H4 (cell line): Measurements from ENCODE around the gene DMD. TPM values are rescaled to one million over a fixed set of nuclear protein-coding genes. Genes with fewer than 3 reads are reported as not detected.
"Not testable (repeated sequence)": the region's sequence is repeated elsewhere in the genome, so short reads cannot be mapped to it uniquely, and the experiment has no call there.

Experiments used
- DNase-seq: peaks from one replicate; pipeline ENCODE4 v3.0.0-alpha.2; 2015; ENCODE audit warnings: low spot score
- total RNA-seq: library from RNA; depleted of rRNA; stranded (reverse); fragments of >200 nt; shearing (Covaris generic); gene quantifications from 2 replicates; pipeline ENCODE4 v1.2.3, GENCODE V29; 2014

DMD gene
- total RNA-seq, 1 experiment from 2014 or later: 13.3 TPM

DNA sequence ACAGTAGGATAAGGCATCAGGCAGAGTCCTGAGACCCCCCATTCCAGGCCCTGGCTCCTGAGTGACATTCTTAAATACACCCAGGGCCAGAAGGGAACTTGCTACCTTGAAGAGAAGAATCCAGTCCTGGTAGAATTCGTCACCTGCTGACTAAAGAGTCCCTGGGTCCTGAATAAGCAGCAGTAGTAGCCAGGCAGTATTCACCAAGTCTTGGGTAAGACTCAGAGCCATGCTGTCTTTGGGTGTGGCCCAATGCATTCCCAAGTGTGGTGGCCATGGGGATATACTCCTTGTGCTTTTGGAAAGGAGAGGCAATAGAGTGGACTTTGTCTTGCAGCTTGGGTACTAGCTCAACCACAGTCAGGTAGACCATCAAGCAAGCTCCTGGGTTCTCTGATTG, 359.1 kb downstream of the DMD start:
- DNase-seq: no peak

DNA sequence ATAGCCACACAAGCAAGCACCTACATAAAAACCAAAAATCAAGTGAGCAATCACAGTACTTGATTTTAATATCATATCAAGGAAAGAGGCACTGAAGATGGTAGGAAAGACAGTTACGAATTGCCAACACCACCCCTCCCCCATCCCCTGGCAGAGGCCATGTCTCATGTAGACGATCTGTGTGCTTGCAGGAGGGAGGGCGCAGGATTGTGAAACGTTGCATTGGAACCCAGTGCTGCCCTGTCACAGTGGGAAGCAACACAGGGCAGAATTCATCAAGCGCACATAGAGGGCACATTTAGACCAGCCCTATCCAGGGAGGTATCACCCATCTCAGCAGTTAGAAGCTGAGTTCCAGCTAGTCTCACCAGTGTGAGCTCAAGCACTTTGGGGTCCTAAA, 359.8 kb downstream of the DMD start:
- no peak for DNase-seq

DNA sequence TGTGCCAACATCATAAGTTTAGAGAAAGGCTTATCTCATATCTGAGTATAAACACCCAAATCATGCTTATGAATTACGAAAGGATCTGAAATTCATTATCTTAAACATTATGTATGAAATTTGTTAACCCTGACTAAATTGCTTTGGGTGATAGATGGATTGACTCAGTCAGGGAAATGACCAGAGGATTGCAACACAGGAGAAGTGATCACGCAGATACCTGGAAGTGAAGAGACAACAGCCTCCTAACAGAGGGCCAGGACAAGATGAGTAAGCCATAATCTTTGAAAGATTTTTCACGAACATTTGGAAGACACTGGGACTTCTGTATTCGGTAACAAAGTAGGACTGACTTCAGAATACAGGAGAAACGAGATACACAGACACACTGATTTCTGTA, 363.4 kb downstream of the DMD start:
- DNase-seq: no peak

DNA sequence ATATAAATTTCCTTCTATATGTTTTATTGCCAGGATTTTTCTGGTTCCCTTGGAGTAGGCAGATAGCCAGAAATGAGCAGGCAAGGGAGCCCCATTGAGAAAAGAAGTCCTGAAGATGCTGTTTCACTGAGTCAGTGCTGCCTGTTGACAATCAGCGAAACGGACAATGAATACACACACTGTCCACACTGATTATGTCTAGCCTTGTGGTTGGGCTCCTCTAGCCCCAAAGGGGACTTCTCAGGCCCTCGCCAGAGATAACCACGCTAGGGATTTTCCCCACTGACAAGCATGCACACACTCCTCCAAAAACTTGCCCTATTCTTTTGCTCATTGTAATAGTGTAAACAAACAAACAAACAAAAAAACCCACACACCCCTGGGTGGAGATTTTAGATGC, 369.3 kb downstream of the DMD start:
- no peak for DNase-seq

DNA sequence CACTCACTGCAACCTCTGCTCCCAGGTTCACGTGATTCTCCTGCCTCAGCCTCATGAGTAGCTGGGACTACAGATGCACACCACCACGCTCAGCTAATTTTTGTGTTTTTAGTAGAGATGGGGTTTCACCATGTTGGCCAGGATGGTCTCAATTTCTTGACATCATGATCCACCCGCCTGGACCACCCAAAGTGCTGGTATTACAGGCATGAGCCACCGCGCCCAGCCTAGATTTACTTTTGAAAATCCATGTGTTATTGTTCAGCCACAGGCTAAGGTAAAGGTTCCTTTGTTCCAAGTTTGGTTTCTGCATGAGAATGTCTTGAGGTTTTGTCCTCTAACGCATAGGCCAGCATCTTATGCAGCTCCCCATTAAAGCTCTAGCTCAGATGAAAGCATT, 371.6 kb downstream of the DMD start:
- DNase-seq: no peak

DNA sequence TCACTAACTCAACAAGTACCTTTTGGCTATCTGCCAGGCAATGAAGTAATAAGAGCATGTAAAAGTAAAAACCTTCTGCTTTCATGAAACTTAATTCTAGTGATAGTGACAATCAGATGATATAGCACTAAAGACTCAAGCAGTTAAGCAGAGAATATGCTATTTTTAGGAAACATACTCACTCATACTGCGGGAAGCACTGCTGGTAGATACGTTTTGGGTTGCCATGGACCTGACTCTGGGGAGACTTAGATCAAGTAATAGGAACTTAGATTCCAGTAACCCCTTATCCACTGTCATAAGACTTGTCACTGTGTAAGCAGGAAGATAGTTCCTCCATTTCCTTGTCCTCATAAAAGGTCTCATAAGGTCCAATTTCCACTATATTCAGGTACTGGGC, 386.3 kb downstream of the DMD start:
- DNase-seq: no peak

DNA sequence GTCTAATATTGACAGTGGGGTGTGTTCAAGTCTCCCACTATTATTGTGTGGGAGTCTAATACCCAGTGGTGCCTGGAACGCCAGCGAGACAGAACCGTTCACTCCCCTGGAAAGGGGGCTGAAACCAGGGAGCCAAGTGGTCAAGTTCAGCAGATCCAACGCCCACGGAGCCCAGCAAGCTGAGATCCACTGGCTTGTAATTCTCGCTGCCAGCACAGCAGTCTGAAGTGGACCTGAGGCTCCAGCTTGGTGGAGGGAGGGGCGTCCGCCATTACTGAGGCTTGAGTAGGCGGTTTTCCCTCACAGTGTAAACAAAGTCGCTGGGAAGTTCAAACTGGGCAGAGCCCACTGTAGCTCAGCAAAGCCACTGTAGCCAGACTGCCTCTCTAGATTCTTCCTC, 407.3 kb downstream of the DMD start:
- DNase-seq: no peak

DNA sequence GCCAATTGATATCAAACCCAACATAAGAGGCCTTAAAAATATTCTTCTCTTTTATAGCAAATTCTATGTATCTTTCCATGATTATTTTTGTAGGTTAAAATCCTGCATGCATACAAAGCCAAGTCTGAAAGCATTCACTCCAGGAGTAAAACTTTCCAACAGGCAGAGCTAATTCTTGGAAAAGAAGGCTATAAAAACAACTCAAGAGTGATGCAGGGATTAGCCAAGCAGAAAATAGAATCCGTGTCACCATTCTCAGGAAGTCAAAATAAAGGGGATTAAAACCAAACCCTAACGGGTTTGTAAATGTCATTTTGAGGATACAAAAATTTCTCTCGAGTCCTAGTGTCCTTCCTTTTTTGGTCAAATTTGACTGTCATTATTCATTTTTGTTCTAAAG, 412.4 kb downstream of the DMD start:
- no peak for DNase-seq

DNA sequence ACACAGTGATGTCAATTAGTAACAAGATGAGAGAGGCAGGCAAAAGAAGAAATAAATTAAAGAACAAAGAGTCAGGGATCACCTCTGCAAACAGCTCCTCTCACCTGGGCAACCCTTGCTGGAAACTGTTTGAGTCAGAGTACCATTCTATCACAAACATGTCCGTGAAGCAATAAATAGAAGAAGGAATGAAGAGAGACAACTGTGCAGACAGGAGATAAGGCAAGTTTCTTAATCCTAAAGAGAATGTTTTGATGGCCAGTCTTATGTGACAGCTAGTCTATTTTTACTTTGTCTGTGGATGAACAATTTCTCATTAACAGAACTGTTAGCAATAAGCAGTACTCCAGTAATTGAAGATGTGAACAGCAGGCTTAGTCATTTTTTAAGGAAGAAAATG, 422.4 kb downstream of the DMD start:
- no peak for DNase-seq

DNA sequence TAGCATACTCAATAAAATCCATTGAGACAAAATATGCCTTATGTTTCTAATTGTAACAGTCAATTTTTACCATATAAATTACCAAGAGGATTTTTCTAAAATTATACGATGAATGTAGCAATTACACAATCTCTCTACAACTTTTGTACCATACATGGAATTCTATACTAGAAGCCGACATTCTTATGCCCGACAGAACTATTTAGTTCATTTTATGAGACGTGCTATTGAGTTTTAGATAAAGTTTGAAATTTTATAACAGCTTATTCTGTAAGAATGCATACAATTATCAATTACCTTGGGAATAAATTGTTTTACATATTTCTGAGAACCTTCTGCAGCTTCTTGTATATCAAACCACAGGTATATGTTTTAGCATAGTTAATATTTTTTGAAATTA, 431.2 kb downstream of the DMD start:
- no peak for DNase-seq

DNA sequence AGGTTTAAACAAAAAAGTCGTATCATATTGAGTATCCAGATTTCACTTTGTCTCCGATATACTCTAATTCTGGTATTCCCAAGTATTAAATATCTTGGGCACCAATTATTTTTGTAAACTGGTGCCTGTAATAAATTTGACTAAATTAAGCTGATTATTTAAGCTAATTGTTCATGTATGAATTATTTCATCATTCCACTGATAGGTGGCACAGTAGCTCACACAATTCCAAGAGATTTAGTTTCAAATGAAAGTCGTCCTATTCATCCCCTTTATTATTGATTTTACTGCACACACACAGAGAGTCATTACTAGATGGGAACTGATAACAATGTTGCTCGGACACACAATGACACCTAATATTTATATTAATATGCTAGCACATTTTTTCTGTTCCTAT, 432.4 kb downstream of the DMD start:
- DNase-seq: no peak

DNA sequence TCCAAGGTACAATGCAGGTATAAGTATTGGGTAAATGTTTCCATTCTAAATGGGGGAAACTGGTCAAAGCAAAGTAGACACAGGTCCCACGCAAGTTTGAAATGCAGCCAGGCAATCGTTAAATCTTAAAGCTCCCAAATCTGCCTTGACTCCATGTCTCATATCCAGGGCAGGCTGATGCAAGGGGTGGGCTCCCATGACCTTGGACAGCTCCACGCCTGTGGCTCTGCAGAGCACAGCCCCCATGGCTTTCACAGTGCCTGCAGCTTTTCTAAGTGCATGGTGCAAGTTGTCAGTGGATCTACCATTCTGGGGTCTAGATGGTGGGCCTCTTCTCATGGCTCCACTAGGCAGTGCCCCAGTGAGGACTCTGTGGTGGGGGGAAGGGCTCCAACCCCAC, 436.4 kb downstream of the DMD start:
- DNase-seq: no peak

DNA sequence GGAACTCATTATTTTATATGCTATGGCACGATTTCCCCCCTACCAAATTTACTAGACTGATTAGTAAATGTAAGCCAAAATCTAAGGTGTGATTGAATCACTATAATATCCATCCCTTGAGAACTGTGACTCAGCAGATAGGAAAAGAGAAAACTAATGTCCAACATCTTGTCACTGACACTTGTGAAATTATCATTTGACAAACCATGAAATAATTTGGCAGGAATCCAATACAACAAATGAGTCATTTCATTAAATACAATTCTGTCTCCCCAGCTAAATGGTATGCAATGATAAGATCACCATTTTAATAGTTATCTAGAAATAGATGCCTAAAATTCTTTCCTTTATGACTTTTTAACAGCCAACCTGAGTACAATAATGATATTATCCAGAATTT, 462.3 kb downstream of the DMD start:
- DNase-seq: no peak

DNA sequence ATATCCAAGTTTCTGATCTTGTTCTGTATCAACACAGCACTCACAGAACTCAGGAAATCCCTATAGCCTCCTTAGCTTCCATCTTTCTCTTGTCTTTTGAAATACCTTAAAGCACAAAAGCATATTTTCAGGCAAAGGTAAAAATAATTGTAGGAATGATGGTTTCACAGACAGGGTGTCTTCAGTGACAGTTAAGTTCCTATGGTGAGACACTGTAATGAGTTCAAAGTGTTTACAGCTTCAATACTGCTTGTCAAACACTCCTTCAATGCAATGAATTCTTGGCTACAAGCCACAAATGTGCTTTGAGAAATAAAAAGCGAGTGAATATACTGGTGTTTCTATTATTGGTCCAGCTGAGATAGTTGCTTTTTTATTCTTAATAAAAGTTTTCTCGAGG, 466.0 kb downstream of the DMD start:
- DNase-seq: no peak

DNA sequence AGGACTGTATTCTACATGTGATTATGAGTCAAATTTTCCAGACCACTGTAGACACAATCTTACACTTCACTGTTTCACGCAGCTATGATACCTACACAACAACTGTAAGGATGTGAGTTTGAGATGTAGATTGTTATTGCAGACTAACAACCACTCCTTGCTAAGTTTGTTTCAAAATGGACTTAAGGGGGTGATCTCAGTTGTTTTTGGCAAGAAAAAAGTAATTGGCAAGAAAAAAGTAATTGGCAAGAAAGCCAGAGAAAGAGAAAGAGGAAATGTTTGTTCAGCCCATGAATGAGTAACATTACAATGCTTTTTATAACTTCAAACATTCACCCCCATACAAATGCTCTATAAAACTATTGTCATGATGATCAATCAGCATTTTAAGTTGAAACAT, 466.4 kb downstream of the DMD start:
- DNase-seq: no peak

DNA sequence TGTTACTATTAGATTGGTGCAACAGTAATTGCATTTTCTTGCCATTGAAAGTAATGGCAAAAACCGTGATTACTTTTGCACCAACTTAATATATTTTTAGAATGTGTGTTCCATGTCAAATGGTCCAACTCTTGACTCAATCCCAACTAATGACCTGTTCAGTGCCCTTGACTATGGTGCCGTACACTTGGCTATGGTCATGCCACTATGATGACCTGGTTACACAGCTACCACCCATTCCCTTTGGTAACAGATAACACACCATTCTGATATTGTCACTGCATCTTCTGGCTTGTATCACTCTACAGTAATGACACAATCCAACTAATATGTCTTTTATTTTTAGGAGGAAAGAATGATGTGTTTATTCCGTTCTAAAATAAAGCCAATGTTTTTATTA, 469.4 kb downstream of the DMD start:
- no peak for DNase-seq

DNA sequence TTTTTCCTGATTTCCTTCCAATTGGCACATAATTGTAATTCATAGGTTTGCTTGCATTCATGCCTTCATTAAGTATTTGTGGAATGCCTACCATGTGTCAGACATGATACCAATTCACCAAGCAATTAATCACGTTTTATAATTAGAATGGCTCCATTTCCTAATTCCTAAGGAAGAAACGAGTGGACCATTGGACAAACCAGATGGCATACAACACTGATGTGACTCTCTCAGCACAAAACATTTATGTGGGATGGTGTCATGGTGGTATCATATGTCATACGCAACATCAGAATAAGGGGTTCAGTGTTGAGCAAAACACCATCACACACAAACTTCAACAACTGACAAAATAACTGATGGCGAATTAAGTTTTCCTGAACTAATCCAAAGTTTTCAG, 502.8 kb downstream of the DMD start:
- DNase-seq: no peak

DNA sequence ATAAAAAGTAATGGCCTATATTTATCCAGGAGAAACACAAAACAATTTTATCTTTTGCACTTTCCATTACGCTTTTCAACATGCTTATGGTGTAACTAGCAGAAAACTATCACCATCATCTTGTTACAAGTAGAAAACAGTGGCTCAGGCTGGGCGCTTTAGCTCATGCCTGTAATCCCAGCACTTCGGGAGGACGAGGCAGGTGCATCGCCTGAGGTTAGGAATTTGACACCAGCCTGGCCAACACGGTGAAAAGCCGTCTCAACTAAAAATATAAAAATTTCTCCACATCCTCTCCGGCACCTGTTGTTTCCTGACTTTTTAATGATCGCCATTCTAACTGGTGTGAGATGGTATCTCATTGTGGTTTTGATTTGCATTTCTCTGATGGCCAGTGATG, 506.0 kb downstream of the DMD start:
- not testable (repeated sequence) for DNase-seq

DNA sequence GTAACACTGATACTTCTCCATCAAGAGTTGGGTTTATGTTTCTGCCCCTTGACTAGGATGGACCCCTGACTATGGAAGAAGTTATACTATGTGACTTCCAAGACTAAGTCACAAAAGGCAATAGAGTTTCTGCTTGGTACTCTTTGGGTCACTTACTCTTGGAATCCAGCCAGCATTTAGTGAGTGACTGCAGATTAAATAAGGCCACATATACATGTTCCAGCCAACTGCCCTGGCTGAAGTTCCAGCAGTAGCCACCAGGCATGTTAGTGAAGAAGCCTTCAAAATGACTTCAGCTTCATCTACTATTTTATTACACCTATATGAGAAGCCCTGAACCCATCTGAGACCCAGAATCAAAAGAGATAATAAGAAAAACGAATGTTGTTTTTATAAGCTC, 524.0 kb downstream of the DMD start:
- no peak for DNase-seq

DNA sequence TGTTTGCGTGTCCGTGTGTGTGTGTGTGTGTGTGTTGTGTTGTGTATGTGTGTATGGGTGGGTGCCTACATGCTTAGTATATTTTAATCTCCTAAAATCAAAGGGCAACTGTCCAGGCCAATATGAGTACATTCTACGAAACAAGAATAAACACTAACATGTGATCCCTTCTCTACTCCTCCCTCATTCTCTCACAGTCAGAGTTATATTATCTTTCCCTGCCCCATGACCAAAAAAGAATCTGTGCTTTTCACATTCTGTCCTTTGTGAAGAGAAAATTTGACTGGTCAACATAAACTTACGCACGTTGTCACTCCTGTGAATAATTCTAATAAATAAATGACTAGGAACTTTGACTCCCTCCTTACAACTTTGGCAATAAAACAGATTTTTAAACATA, 532.9 kb downstream of the DMD start:
- DNase-seq: no peak

DNA sequence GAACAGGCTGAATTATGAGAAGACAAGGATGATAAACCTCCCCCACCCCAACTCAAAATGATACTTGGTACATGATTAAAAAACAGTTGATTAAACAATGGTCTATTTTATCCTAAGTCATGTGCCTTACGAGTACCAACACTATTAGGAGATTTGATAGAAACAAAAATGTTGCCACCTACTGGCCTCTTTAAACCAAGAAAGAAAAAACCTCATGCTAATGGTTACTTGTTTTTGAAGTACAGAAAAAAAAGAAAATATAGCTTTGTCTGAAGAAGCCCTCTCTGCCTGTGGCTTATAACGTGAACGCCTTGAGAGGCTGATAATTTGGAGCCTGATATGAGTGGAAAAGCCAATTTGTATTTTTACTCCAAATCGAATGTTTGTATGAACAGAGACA, 538.2 kb downstream of the DMD start:
- peak; percentile 6 for DNase-seq

DNA sequence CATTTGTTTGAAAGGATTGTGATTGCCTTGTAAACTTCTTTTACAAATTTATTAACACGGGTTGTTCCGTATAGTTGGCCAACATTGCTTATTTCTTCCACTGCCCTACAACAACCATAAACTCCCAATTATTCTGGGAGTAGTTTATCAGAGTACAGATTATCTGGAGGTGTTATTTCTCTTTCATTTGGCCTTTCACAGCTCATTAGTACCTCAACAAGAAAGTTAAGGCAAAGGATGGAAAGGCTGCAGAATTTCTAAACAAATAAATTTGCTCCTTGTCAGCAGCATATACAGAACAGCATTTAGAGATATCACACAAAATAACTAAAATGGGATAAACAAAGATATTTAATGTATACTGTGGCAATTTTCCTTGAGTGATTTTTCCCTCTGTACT, 548.8 kb downstream of the DMD start:
- no peak for DNase-seq

DNA sequence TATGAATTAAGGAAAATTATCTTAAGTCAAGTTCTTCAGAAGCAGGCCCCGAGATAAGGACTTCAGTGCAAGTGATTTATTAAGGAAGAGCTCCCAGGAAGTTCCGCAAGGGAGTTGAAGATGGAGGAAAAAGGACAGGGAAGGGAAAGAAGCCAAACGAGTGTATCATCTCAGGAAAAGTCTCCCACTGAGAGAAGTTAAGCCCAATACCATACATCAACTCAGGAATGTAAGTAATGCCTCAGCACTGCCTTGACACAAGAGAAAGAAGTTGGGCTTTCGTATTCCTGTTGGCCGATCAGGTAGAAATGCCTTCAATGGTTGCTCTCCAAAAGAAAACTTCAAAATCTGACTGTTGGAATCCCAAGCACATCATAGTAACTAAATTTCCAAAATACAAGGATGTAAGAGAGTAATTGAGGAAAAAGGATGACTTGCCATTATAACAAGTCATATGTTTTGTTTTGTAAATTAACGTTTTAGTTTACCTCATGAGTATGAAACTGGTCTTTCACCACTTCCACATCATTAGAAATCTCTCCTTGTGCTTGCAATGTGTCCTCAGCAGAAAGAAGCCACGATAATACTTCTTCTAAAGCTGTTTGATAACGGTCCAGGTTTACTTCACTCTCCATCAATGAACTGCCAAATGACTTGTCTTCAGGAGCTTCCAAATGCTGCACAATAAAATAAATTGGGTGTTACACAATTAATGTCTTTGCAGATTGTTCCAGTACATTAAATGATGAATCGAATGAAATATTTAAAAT, 566.7 kb downstream of the DMD start:
- DNase-seq: no peak

DNA sequence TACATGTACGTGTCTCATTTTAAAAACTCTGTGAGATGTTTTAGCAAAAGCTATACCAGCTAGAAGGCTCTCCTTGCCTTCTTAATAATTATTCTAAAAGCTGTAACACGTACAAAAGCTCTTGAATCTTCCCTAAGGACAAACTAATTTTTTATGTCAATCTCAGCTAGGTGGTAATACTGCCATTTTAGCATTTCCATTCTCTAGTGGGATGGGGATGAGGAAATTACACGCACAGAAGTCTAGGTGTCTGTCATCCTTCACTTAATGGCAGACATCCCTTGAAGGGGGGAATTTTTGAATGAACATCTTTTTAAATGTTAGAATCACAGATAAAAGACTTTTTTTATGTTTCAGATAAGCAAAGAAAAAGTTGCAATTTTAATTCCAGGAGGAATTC, 569.1 kb downstream of the DMD start:
- DNase-seq: no peak
